Measurements from ENCODE around the gene TCP11.

The TCP11 gene

GRCh38 chr6:35085359-35086281, 55.5 kb downstream of the TCP11 start:
- Histone ChIP-seq H3K36me3 (peaks cover 100% of the 10 kb centered on the region), H3K27me3 (no peaks in the 10 kb centered on the region), H3K4me3 (ENCODE audit: low read depth in 1 of 2, low read length in 1 of 2) (no peak overlapping the region), H3K9me3 (no peaks in the 10 kb centered on the region), H3K4me1 (ENCODE audit: control insufficient read depth in 1 of 2, insufficient read depth in 1 of 2, low read depth in 1 of 2, low read length in 1 of 2) (no peaks in the 10 kb centered on the region), H3K27ac (no peak overlapping the region)
- TF ChIP-seq, protein P1, sequence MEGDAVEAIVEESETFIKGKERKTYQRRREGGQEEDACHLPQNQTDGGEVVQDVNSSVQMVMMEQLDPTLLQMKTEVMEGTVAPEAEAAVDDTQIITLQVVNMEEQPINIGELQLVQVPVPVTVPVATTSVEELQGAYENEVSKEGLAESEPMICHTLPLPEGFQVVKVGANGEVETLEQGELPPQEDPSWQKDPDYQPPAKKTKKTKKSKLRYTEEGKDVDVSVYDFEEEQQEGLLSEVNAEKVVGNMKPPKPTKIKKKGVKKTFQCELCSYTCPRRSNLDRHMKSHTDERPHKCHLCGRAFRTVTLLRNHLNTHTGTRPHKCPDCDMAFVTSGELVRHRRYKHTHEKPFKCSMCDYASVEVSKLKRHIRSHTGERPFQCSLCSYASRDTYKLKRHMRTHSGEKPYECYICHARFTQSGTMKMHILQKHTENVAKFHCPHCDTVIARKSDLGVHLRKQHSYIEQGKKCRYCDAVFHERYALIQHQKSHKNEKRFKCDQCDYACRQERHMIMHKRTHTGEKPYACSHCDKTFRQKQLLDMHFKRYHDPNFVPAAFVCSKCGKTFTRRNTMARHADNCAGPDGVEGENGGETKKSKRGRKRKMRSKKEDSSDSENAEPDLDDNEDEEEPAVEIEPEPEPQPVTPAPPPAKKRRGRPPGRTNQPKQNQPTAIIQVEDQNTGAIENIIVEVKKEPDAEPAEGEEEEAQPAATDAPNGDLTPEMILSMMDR (IDR thresholded peaks at IDR 0.05) = no peak

GRCh38 chr6:35084511-35085203, 56.5 kb downstream of the TCP11 start:
- TF ChIP-seq, protein P1 (IDR thresholded peaks at IDR 0.05) = no peak
- H3K4me3 ChIP-seq (ENCODE audit: low read depth in 1 of 2, low read length in 1 of 2) = no peak overlapping the region
- no peaks in the 10 kb centered on the region for H3K9me3 ChIP-seq
- H3K36me3 ChIP-seq = peaks cover 100% of the 10 kb centered on the region
- no peaks in the 10 kb centered on the region for H3K4me1 ChIP-seq (ENCODE audit: control insufficient read depth in 1 of 2, insufficient read depth in 1 of 2, low read depth in 1 of 2, low read length in 1 of 2)
- no peak overlapping the region for H3K27ac ChIP-seq
- no peaks in the 10 kb centered on the region for H3K27me3 ChIP-seq

DNA sequence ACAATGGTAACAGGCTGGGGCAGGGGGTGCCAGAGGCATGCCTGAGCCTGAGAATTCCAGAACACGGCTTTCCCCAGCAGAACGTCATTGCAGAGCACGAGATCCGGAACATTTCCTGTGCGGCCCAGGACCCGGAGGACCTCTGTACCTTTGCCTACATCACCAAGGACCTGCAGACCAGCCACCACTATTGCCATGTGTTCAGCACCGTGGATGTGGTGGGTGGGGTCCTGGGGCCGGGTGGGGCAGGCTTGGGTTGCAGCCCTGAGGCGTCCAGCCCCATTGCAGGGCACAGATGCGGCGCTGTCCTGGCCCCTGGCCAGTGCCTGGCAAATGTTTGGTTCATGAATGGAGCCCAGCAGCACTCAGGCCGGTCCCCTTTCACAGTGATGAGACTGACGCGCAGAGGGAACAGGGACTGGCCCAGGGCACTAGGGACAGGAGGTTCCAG, 57.1 kb downstream of the TCP11 start:
- Histone ChIP-seq H3K36me3 (peaks cover 100% of the 10 kb centered on the region), H3K4me1 (ENCODE audit: control insufficient read depth in 1 of 2, insufficient read depth in 1 of 2, low read depth in 1 of 2, low read length in 1 of 2) (no peaks in the 10 kb centered on the region)
- TF ChIP-seq, protein P1 (IDR thresholded peaks at IDR 0.05) = no peak

DNA sequence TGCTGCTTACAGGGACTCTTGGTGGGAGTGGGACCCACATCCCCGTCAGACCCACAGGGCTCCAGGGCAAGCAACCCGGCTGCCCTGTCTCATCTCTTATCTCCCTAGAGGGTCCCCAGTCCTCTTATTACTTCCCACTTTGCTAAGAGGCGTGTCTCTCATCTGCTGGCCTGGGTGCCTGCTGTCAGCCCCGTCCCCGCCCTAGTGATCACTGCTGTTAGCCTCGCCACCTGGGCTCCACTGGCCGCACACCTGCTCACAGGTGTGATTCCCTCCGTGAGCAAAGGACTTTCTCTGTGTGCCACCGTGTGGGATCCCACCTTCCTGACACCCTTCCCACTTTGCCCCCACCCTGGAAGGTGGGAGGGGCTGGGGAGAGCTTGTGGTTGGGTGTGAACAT, 57.6 kb downstream of the TCP11 start:
- Histone ChIP-seq H3K4me1 (ENCODE audit: control insufficient read depth in 1 of 2, insufficient read depth in 1 of 2, low read depth in 1 of 2, low read length in 1 of 2) (no peaks in the 10 kb centered on the region), H3K36me3 (peaks cover 100% of the 10 kb centered on the region), H3K9me3 (no peaks in the 10 kb centered on the region), H3K27me3 (no peaks in the 10 kb centered on the region), H3K27ac (no peak overlapping the region), H3K4me3 (ENCODE audit: low read depth in 1 of 2, low read length in 1 of 2) (no peak overlapping the region)
- TF ChIP-seq, protein P1 (IDR thresholded peaks at IDR 0.05) = no peak

More for the DNA sequence above, 57.1 kb downstream of the TCP11 start:
- Histone ChIP-seq H3K4me3 (ENCODE audit: low read depth in 1 of 2, low read length in 1 of 2) (no peak overlapping the region), H3K27ac (no peak overlapping the region), H3K9me3 (no peaks in the 10 kb centered on the region), H3K27me3 (no peaks in the 10 kb centered on the region)

- Histone ChIP-seq H3K9me3 (no peaks in the 10 kb centered on the region), H3K27me3 (no peaks in the 10 kb centered on the region), H3K36me3 (peaks cover 100% of the 10 kb centered on the region), H3K4me1 (ENCODE audit: control insufficient read depth in 1 of 2, insufficient read depth in 1 of 2, low read depth in 1 of 2, low read length in 1 of 2) (no peaks in the 10 kb centered on the region), H3K4me3 (ENCODE audit: low read depth in 1 of 2, low read length in 1 of 2) (no peak overlapping the region), H3K27ac (no peak overlapping the region)
- TF ChIP-seq, protein P1 (IDR thresholded peaks at IDR 0.05) = no peak
These were observed 58.3 kb downstream of the TCP11 start for GRCh38 chr6:35082733-35083403.

Measured in neutrophil (primary cell).